Breast epithelium (tissue), 4 donors: ENCODE results near the gene CLMN. TPM values are rescaled to one million over a fixed set of nuclear protein-coding genes. Genes with fewer than 3 reads are reported as not detected.

Experiments
- DNase-seq, 2 donors: peaks; one replicate each; pipeline ENCODE4 v3.0.0-alpha.2; 2019; ENCODE audit warnings: low spot score in 2 of 2
- H3K27ac ChIP-seq, 2 donors: fragments of 200-600 bp; sonication (generic) in 1 of 2; one replicate each; pipeline ENCODE4 v1.5.1; 2016 to 2019; ENCODE audit warnings: mild to moderate bottlenecking in 1 of 2
- H3K27me3 ChIP-seq, 2 donors: fragments of 200-600 bp; sonication (generic) in 1 of 2; one replicate each; pipeline versions ENCODE4 v1.5.1 to v1.6.0; 2017 to 2019; ENCODE audit warnings: control low read depth in 1 of 2, mild to moderate bottlenecking in 1 of 2
- H3K36me3 ChIP-seq: fragments of 200-600 bp; one replicate; pipeline ENCODE4 v1.5.1; 2019
- H3K4me1 ChIP-seq, 2 donors: fragments of 200-600 bp; sonication (generic); one replicate each; pipeline ENCODE4 v1.5.1; 2016 to 2019; ENCODE audit warnings: control low read depth in 1 of 2
- H3K4me3 ChIP-seq, 3 donors: fragments of 200-600 bp; sonication (generic); 1 replicate in 2 of 3; 2 replicates in 1 of 3; pipeline ENCODE4 v1.5.1; 2016 to 2019; ENCODE audit warnings: mild to moderate bottlenecking in 3 of 3, moderate library complexity in 2 of 3
- H3K9me3 ChIP-seq, 2 donors: fragments of 200-600 bp; sonication (generic) in 1 of 2; one replicate each; pipeline ENCODE4 v1.5.1; 2016 to 2019; ENCODE audit warnings: control low read depth in 1 of 2
- POLR2A ChIP-seq: fragments of 450-650 bp; IDR thresholded peaks from one replicate; pipeline ENCODE4 v1.6.1; 2016; ENCODE audit warnings: antibody characterized with exemption, mild to moderate bottlenecking, moderate library complexity
- POLR2AphosphoS5 ChIP-seq, 3 donors: sonication (generic); formaldehyde crosslinking; IDR thresholded peaks; one replicate each; pipeline ENCODE4 v1.6.1; 2017; ENCODE audit warnings: antibody characterized with exemption in 3 of 3
- intact Hi-C: fragments of 100-400 bp; cut with DNase I; formaldehyde crosslinking; loops from one replicate; pipeline ENCODE4 v1.15.1; 2023; ENCODE audit warnings: low total_unique reads
- total RNA-seq, 3 donors: library from RNA; depleted of rRNA; stranded (reverse); fragments of >200 nt; gene quantifications; one replicate each; pipeline ENCODE4 v1.1.0, GENCODE V29; 2016
- TF ChIP-seq, protein P1 (sequence below), 3 donors: fragments of 450-650 bp; IDR thresholded peaks; one replicate each; pipeline ENCODE4 v1.5.1; 2016 to 2017; ENCODE audit warnings: antibody characterized with exemption in 3 of 3, mild to moderate bottlenecking in 3 of 3, moderate library complexity in 3 of 3

Gene CLMN
- total RNA-seq, 3 donors from 2014 or later, result 23.7 to 73.6 (median 48.5) TPM

DNA sequence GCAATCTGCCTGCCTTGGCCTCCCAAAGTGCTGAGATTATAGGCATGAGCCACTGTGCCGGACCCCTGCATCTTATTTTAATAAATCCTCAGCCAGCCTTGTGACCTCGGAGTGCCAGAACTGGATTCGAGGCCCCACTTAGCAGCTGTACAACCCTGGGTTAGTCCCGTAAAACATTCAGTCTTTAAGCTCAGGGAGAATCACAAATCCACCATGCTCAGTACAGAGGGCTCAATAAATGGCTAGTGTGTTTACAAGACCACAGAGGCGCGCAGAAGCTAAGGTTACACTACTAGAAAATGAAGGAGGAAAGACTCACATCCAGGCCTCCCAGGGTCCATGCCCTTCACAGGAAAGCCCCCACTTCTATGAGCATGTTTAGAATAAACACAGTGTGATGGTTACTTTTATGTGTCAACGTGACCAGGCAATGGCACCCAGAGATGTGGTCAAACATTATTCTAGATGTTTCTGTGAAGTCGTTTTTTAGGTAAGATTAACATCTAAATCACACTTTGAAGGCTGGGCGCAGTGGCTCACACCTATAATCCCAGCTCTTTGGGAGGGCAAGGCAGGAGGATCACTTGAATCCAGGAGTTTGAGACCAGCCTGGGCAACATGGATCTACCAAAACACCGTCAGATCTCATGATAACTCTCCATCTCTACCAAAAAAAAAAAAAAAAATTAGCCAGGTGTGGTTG, 55.3 kb downstream of the CLMN start:
- Histone ChIP-seq H3K27ac (peak overlapping the region; percentile 96 to 97), H3K27me3 (no peaks in the 10 kb centered on the region), H3K9me3 (no peaks in the 10 kb centered on the region), H3K4me1 (peaks cover 0 to 9% of the 10 kb centered on the region in 2 donors), H3K36me3 (no peaks in the 10 kb centered on the region), H3K4me3 (no peak overlapping the region)
- DNase-seq, result peak in 1 of 2 donors; percentile 15
- intact Hi-C loops, result no loop called here
- TF ChIP-seq POLR2AphosphoS5 (IDR thresholded peaks at IDR 0.05) (no peak), POLR2A (no peak)
- TF ChIP-seq, protein P1, sequence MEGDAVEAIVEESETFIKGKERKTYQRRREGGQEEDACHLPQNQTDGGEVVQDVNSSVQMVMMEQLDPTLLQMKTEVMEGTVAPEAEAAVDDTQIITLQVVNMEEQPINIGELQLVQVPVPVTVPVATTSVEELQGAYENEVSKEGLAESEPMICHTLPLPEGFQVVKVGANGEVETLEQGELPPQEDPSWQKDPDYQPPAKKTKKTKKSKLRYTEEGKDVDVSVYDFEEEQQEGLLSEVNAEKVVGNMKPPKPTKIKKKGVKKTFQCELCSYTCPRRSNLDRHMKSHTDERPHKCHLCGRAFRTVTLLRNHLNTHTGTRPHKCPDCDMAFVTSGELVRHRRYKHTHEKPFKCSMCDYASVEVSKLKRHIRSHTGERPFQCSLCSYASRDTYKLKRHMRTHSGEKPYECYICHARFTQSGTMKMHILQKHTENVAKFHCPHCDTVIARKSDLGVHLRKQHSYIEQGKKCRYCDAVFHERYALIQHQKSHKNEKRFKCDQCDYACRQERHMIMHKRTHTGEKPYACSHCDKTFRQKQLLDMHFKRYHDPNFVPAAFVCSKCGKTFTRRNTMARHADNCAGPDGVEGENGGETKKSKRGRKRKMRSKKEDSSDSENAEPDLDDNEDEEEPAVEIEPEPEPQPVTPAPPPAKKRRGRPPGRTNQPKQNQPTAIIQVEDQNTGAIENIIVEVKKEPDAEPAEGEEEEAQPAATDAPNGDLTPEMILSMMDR (IDR thresholded peaks at IDR 0.05), result no peak

DNA sequence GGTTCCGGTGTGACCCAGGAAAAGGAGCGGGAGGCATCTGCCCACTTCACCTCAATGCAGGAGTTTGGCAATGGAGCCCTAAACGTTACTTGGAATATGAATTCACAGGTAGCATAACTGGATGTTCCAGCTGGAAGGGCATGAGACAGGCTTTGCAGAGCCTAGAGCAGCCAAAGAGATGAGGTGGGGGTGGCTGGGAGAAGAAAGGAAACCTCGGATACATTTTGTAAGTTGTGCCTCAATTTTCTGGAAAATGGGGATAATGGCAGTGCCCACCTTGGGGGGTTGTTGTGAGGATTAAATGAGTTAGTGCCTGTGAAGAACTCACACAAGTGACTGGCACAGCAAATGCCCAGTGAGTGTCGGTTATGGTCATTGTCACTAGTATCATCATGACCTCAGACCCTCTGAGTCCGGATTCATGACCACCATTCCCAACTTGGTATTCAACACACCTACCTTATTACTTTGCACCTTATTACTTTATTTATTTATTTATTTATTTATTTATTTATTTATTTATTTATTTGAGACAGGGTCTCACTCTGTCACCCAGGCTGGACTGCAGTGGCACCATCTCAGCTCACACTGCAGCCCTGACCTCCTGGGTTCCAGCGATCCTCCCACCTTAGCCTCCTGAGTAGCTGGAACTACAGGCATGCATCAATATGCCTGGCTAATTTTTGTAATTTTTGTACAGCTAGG, 56.0 kb downstream of the CLMN start:
- intact Hi-C loops, result no loop called here
- DNase-seq, result peak in 1 of 2 donors; percentile 13
- Histone ChIP-seq H3K27me3 (no peaks in the 10 kb centered on the region), H3K4me1 (peaks cover 0 to 11% of the 10 kb centered on the region in 2 donors), H3K27ac (peak overlapping the region; percentile 96 to 97), H3K9me3 (no peaks in the 10 kb centered on the region), H3K4me3 (no peak overlapping the region), H3K36me3 (no peaks in the 10 kb centered on the region)
- TF ChIP-seq POLR2AphosphoS5 (IDR thresholded peaks at IDR 0.05) (no peak), POLR2A (no peak)
- TF ChIP-seq, protein P1 (IDR thresholded peaks at IDR 0.05), result no peak

DNA sequence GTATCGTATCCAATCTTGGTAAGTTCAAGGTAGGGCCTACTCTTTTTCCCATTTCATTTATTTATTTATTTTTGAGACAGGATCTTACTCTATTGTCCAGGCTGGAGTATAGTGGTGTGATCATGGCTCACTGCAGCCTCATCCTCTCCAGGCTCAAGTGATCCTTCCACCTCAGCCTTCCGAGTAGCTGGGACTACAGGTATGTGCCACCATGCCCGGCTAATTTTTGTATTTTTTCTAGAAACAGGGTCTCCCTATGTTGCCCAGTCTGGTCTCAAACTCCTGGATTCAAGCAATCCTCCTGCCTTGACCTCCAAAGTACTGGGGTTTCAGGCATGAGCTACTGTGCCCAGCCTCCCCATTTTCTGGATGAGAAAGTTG, 57.2 kb downstream of the CLMN start:
- Histone ChIP-seq H3K36me3 (no peaks in the 10 kb centered on the region), H3K4me1 (peaks cover 0 to 11% of the 10 kb centered on the region in 2 donors), H3K9me3 (no peaks in the 10 kb centered on the region), H3K27me3 (no peaks in the 10 kb centered on the region), H3K4me3 (no peak overlapping the region), H3K27ac (peak overlapping the region; percentile 26 to 96)
- TF ChIP-seq, protein P1 (IDR thresholded peaks at IDR 0.05), result no peak
- TF ChIP-seq POLR2A (no peak), POLR2AphosphoS5 (IDR thresholded peaks at IDR 0.05) (no peak)
- intact Hi-C loops, result no loop called here
- DNase-seq, result peak in 1 of 2 donors; percentile 6

DNA sequence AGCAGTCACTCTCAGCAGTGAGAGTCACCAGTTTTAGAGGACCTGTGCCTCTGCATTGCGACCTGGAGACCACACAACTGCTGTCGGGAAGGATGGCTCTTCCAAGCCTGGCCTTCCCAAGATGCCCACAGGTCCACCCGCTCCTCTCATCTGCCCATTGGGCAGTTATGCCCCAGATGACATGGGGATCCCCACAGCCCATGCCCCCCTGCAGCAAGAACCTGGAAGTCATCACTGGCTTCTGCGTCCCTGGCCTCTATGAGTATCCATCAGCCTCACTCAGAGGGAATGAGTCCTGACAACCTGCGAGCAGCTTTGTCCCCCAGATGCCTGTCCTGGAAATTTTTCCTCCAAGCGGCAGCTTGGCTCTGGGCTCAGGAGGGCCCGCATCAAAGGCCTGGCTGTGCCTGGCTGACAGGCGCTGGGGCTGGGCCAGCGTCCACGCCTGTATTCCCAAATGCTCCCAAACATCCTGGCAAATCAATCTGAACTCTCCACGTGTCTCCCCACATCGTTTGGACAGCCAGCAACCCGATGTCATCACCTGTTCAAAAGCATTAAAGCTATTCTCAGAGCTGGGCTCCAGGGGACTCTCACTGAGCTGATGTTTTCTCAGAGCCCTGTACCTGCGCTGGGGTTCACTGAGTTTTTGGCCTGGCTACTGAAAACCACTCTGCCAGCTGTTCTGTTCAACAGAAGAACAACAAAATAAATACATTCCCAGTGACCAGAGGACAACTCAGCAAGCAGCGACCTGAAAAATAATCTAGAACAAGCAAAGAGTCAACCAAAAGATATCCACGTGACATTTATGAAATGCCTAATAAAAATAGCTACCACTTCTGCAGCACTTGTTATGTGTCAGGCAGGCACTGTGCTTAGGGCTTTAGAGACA, 57.8 kb downstream of the CLMN start:
- TF ChIP-seq POLR2AphosphoS5 (IDR thresholded peaks at IDR 0.05) (no peak), POLR2A (no peak)
- TF ChIP-seq, protein P1 (IDR thresholded peaks at IDR 0.05), result no peak
- peak overlapping the region; percentile 26 to 96 for H3K27ac ChIP-seq
- no peak overlapping the region for H3K4me3 ChIP-seq
- intact Hi-C loops, result no loop called here
- DNase-seq, result peak in 1 of 2 donors; percentile 59
- no peaks in the 10 kb centered on the region for H3K9me3 ChIP-seq
- H3K36me3 ChIP-seq, result no peaks in the 10 kb centered on the region
- H3K4me1 ChIP-seq, result peaks cover 0 to 11% of the 10 kb centered on the region in 2 donors
- no peaks in the 10 kb centered on the region for H3K27me3 ChIP-seq
